COLO668 (cell line): Measurements from ENCODE around the gene ABHD11.
"Not testable (repeated sequence)": the region's sequence is repeated elsewhere in the genome, so short reads cannot be mapped to it uniquely, and the experiment has no call there.

ENCODE experiments used
- DNase-seq: peaks from one replicate; lab custom pipeline; 2025; ENCODE audit not compliant: unreplicated experiment; lab: John Stamatoyannopoulos, UW

Gene ABHD11

GRCh38 chr7:73720443-73720842 is 18.2 kb downstream of the ABHD11 start:
- DNase-seq, result not testable (repeated sequence)

DNA sequence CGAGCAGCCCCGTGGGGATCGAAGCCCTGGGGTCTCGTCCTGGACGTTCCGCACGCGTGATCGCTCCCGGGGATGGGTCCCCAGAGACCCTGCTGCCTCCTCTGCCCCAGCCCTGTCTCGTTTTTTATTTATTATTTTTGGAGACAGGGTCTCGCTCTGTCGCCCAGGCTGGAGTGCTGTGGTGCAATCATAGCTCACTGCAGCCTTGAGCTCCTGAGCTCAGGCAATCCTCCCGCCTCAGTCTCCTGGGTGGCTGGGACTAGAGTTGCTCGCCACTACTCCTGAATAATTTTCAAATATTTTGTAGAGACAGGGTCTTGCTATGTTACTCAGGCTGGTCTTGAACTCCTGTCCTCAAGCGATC is 18.8 kb downstream of the ABHD11 start:
- no peak for DNase-seq

- peak; percentile 88 for DNase-seq
Observed at GRCh38 chr7:73718905-73719805, 19.4 kb downstream of the ABHD11 start, which contains the start of gene STX1A. STX1A (minus strand) TSS chr7:73719669; CDS start chr7:73719631, 38 bp downstream.

GRCh38 chr7:73718438-73718881 is 20.1 kb downstream of the ABHD11 start:
- peak; percentile 23 for DNase-seq

GRCh38 chr7:73717991-73718405 is 20.6 kb downstream of the ABHD11 start:
- peak; percentile 14 for DNase-seq

DNA sequence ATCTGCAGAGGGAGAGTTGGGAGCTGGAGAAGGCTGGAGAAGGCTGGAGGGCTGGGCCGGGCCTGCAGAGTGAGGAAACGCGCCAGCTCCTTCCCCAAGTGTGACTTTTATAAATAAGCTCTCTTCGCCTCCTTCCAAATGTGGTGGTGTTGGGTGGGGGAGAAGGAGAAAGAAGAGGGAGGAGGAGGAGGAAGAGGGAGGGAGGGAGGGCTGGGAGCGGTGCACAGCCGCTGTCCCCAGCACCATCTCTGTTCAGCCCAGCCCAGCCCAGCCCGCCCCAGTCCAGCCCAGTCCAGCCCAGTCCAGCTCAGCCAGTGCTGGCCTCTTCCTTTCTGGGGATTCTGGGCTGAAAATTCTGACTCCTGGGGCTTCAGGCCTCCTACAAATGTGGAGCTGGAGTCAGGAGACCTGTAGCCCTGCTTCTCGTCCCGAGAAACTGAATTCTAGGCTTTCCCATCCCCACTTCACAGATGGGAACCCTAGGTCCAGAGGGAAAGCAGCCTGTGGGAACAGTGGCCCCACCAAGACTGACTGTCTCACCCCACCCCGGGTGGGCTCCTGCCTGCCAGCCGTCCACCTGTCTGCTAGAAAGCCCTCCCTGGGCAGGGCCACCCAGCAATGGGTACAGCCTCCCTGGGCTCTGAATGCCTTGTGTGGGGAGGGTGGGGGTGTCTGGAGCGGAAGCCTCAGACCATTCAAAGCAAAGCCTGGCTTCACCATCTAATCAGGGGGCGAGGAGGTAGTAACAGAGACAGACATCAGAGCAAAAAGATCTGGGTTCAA is 21.4 kb downstream of the ABHD11 start:
- DNase-seq, result no peak

- no peak for DNase-seq
Observed at GRCh38 chr7:73716318-73716890, 22.2 kb downstream of the ABHD11 start.

DNA sequence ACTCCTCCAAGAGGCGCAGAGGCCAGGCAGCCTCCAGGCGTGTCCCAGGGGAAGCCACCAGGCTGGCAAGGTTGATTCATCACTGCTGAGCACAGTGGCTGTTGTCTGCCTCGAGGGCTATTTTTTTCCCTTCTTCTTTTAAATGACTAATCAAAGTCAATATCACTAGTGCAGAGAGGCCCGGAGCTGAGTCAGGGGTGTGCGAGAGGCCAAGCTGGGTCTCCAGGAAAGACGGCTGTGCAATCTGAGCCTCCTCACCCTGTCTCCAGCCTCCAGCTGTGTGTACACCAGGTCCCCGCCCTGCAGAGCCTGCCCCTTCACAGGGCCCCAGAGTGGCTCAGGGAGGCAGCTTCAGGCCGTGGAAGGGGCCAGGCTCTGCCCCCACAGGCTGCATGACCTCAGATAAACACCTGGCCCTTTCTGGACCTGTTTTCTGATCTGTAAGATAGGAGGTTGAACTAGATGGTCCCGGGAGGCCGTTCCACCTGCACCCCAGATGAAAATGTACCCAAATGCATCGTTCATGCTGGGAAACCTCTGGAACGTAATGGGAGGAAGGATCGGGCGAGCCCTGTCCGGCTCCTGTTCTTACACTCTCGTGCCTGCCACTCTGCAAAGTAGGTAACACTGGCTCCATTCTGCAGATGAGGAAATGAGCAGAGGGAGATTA is 22.8 kb downstream of the ABHD11 start:
- peak; percentile 94 for DNase-seq

DNA sequence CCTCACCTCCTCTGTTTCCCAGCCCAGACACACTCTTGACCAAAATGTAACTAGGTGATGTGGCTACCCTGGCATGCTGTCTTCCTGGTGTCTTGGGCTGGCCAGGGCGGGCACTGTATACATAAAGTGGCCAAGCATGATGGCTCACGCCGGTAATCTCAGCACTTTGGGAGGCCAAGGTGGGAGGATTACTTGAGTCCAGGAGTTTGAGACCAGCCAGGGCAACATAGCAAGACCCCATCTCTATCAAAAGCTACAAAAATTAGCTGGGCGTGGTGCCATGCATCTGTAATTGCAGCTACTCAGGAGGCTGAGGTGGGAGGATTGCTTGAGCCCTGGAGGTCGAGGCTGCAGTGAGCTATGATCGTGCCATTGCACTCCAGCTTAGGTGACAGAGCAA is 25.3 kb downstream of the ABHD11 start:
- not testable (repeated sequence) for DNase-seq

DNA sequence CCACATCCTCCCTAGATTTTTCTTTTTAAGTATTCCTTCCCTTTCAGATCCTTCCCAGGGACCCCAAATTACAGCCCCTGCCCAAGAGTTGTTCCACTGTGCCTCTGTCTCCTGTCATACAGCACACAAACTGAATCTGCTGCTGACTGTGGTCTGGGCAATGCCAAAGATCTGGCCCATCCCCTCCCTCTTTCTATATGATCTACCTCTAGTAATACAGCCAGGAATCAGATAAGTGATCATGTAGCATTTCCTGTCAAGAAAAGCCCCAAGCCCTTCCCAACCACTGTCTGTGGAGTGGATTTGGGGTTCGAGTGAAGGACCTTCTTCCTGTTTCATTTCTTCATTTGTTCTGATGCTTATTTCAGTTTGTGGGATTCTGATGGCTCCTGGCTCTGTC is 25.8 kb downstream of the ABHD11 start:
- no peak for DNase-seq

DNA sequence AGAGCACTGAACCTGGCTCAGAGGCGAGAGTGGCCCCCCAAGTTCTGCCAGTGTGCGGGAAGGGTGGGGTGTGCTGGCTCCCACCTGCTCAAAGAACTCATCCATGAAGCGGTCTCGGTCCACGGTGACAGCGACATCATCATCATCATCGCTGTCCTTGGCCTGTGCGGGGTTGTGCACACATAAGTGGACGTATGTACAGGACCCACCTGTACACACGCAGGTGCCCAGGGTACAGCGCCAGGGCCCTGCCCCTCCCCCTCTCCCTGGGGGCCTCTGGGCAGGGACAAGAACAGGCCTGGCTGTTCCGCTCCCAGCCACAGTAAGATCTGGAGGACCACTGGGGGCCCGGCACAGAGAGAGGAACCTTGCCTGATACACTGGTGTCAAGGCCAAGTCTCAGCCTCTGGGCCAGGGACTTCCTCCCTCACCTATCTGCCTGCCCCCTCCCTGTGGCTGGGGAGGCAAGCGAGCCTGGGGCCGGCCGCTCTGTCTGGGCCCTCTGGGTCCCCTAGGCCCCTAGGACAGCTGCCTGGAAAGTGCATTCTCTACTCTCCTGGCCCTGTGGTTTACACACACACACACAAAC is 29.5 kb downstream of the ABHD11 start:
- DNase-seq, result no peak

DNA sequence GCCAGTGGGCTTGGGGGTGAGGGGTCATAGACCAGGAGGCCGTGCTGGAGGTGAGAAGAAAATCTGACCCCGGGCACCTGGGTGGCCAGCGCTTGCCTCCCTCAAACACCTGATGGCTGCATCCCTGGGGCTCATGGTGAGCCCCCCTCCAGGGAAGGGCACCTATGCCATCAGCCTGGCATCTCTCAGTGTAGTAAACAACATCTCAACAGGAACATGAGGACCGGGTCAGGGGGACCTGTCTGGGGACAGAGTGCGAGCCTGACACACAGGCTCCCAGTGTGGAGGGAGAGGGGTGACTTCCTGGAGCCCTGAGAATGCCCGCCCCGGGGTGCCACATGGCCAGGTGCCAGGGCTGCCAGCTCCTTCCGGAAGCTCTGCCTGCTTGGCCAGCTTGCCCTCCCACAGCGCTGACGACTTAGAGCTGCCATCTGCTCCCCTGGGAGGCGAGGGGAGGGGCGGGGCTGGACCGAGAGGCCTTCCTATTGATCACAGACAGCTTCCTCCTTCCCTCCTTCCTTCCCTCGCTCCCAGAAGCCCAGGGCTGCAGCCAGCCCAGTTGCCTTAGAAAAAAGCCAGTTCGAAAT is 31.5 kb downstream of the ABHD11 start:
- peak; percentile 83 for DNase-seq

DNA sequence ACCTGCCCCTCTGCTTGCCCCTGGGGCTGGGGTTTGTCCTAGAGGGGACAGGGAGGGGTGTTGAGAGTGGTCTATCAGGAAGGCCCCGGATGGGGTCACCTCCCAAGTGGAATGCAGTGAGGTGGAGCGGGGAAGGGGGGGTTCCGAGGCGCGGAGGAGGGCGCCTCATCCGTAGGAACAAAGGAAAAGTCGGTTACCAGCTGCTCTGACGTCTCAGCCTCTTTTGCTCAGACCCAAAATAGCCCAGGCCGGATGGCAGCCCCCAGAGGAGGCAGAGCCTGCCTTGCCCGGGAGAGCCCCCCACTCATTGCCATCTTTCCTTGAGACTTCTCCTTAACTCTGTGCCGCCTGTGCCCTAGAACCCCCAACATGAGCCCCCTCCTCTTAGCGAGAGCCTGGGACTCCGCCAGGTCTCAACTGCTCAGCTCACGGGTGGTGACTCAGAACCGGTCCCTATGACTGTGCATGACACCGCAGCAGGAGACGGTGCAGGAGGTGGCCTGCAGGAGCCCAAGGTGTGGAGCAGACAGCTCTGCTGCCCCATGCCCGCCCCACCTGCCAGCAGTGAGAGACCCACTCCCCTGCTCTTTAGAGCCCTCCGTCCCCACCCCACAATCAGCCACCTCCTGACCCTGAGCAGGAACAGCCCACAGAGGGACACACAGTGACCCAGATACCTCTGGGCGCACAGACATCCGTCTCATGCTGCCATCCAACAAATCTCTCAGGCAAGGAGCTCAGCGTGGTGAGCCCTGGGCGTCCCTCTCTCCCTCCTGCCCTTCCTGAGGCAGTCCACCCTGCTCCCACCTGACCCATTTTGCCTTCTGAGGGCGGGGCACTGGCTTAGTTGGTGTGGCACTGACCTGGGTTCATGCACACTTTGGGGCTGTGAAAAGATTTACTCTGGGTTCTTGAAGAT is 32.2 kb downstream of the ABHD11 start:
- DNase-seq, result no peak

DNA sequence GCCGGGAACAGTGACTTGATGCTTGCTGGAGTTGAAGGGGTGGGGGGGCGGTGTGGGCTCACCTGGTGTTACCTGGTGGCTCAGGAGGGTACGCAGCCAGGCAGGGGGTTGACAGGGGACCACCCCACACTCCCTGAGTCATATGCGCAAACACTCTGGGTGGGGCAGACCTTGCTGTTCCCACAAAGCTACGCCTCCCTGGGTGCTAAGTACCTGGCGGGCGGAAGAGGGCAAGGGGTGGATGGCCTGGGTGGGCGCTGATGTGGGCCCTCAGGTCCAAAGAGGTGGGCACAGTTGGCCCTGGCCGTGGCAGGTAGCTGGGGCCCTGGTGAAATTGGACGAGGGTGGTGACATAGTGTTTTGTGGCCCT is 33.1 kb downstream of the ABHD11 start:
- no peak for DNase-seq

- DNase-seq, result no peak
Observed at GRCh38 chr7:73704640-73705550, 33.7 kb downstream of the ABHD11 start.

- DNase-seq, result peak; percentile 4
Observed at GRCh38 chr7:73703757-73704639, 34.6 kb downstream of the ABHD11 start.

GRCh38 chr7:73703225-73703624 is 35.4 kb downstream of the ABHD11 start:
- DNase-seq, result no peak
